SK-N-SH (cell line): ENCODE data around the gene DHPS. TPM values are rescaled to one million over a fixed set of nuclear protein-coding genes. Genes with fewer than 3 reads are reported as not detected.

ENCODE experiments used
- CTCF ChIA-PET: fragments of 300-600, 350-600 bp; formaldehyde crosslinking; extraction: SDS; loops from one replicate; lab custom pipeline; 2021; lab: Yijun Ruan, JAX
- POLR2A ChIA-PET: fragments of 350-600 bp; sonication (Branson Sonifier 250); formaldehyde crosslinking; extraction: SDS; loops from one replicate; lab custom pipeline; 2020; ENCODE audit warnings: antibody characterized with exemption, inconsistent platforms; lab: Yijun Ruan, JAX
- DNase-seq: peaks from one replicate; pipeline ENCODE4 v3.0.0; 2012
- H2AFZ ChIP-seq: fragments of 200-600 bp; sonication (generic); 2 replicates; pipeline ENCODE4 v1.8.1; 2016; ENCODE audit warnings: antibody characterized with exemption, mild to moderate bottlenecking, low read depth
- H3F3A ChIP-seq: fragments of 200-600 bp; sonication (generic); replicated peaks from 2 replicates; pipeline ENCODE3; 2016; ENCODE audit warnings: antibody characterized with exemption, mild to moderate bottlenecking; ENCODE audit not compliant: insufficient read depth
- H3K27ac ChIP-seq, 2 experiments: fragments of 200-500 bp in 1 of 2; fragments of 200-600 bp in 1 of 2; sonication (Bioruptor generic) in 1 of 2; sonication (generic), shearing (Covaris generic) in 1 of 2; 2 replicates each; pipeline versions ENCODE4 v1.5.1 to v1.6.1; 2014 to 2016; ENCODE audit warnings: low read depth in 2 of 2, inconsistent platforms in 1 of 2, low read length in 1 of 2, mild to moderate bottlenecking in 1 of 2, mixed read lengths in 1 of 2
- H3K27me3 ChIP-seq: fragments of 200-600 bp; sonication (generic), shearing (Covaris generic); 2 replicates; pipeline ENCODE4 v1.6.1; 2016; ENCODE audit warnings: mixed run types; ENCODE audit not compliant: insufficient read depth
- H3K36me3 ChIP-seq, 2 experiments: fragments of 200-500 bp in 1 of 2; fragments of 200-600 bp in 1 of 2; sonication (Bioruptor generic) in 1 of 2; sonication (generic) in 1 of 2; replicated peaks in 1 of 2; 2 replicates each; pipeline versions ENCODE3 to v1.5.1; 2014 to 2016; ENCODE audit warnings: low read length in 1 of 2, mild to moderate bottlenecking in 1 of 2; ENCODE audit not compliant: insufficient read depth in 2 of 2, control insufficient read depth in 1 of 2
- H3K4me1 ChIP-seq, 2 experiments: fragments of 200-500 bp in 1 of 2; fragments of 200-600 bp in 1 of 2; sonication (Bioruptor generic) in 1 of 2; sonication (generic), shearing (Covaris generic) in 1 of 2; 2 replicates each; pipeline versions ENCODE4 v1.5.1 to v1.6.1; 2014 to 2016; ENCODE audit warnings: low read depth in 1 of 2, low read length in 1 of 2, mixed run types in 1 of 2; ENCODE audit not compliant: insufficient read depth in 2 of 2, control insufficient read depth in 1 of 2
- H3K4me2 ChIP-seq: fragments of 200-600 bp; sonication (generic), shearing (Covaris generic); 2 replicates; pipeline ENCODE4 v1.6.1; 2017; ENCODE audit warnings: mixed run types
- H3K4me3 ChIP-seq, 2 experiments: fragments of 200-500 bp in 1 of 2; fragments of 200-600 bp in 1 of 2; sonication (Bioruptor generic) in 1 of 2; sonication (generic), shearing (Covaris generic) in 1 of 2; 2 replicates each; pipeline versions ENCODE4 v1.5.1 to v1.8.1; 2014 to 2016; ENCODE audit warnings: low read depth in 2 of 2, inconsistent platforms in 1 of 2, low read length in 1 of 2, mild to moderate bottlenecking in 1 of 2, mixed read lengths in 1 of 2, moderate library complexity in 1 of 2
- H3K79me2 ChIP-seq: fragments of 200-600 bp; sonication (generic); 2 replicates; pipeline ENCODE4 v1.8.1; 2017; ENCODE audit warnings: mild to moderate bottlenecking; ENCODE audit not compliant: insufficient read depth
- H3K9ac ChIP-seq: fragments of 200-600 bp; sonication (generic); 2 replicates; pipeline ENCODE4 v1.6.1; 2017; ENCODE audit warnings: mixed run types
- H3K9me2 ChIP-seq: fragments of 200-600 bp; sonication (generic); 2 replicates; pipeline ENCODE4 v1.6.1; 2017; ENCODE audit warnings: mixed run types
- H3K9me3 ChIP-seq: fragments of 200-600 bp; sonication (generic); 2 replicates; pipeline ENCODE4 v1.6.1; 2017; ENCODE audit warnings: mixed run types, mild to moderate bottlenecking, moderate library complexity
- H4K20me1 ChIP-seq: fragments of 200-600 bp; sonication (generic); 2 replicates; pipeline ENCODE4 v1.6.1; 2017; ENCODE audit warnings: mild to moderate bottlenecking, mixed run types; ENCODE audit not compliant: insufficient read depth
- ELF1 ChIP-seq: IDR thresholded peaks from 2 replicates; pipeline ENCODE4 v1.4.0; 2012
- EZH2phosphoT487 ChIP-seq: fragments of 200-600 bp; sonication (generic); IDR thresholded peaks from 2 replicates; pipeline ENCODE4 v1.6.1; 2017; ENCODE audit warnings: low read depth, mixed run types, mild to moderate bottlenecking, antibody characterized with exemption, moderate library complexity, borderline replicate concordance
- FOXJ3 ChIP-seq: sonication (generic); formaldehyde crosslinking; IDR thresholded peaks from 2 replicates; pipeline ENCODE4 v1.5.1; 2020; ENCODE audit warnings: mild to moderate bottlenecking, missing genetic modification reagents
- GABPA ChIP-seq: IDR thresholded peaks from 2 replicates; pipeline ENCODE4 v1.4.0; 2012; ENCODE audit warnings: low read depth, mild to moderate bottlenecking
- MAX ChIP-seq: IDR thresholded peaks from 2 replicates; pipeline ENCODE4 v1.4.0; 2012; ENCODE audit warnings: low read depth
- MEF2A ChIP-seq: IDR thresholded peaks from 2 replicates; pipeline ENCODE4 v1.4.0; 2012; ENCODE audit warnings: low read depth, borderline replicate concordance
- MXI1 ChIP-seq: IDR thresholded peaks from 2 replicates; pipeline ENCODE4 v1.6.1; 2012; ENCODE audit warnings: mild to moderate bottlenecking, low read depth, low read length, improper control_type of control experiment
- REST ChIP-seq: IDR thresholded peaks from 2 replicates; pipeline ENCODE4 v1.6.1; 2012; ENCODE audit warnings: mild to moderate bottlenecking, low read depth, low read length, moderate library complexity
- RXRA ChIP-seq: IDR thresholded peaks from 2 replicates; pipeline ENCODE4 v1.4.0; 2012; ENCODE audit warnings: low read depth, mild to moderate bottlenecking, borderline replicate concordance
- TAF1 ChIP-seq: IDR thresholded peaks from 2 replicates; pipeline ENCODE4 v1.6.1; 2012; ENCODE audit warnings: low read depth, mild to moderate bottlenecking, low read length, moderate library complexity, borderline replicate concordance
- TCF12 ChIP-seq: IDR thresholded peaks from 2 replicates; pipeline ENCODE4 v1.4.0; 2012
- YY1 ChIP-seq: IDR thresholded peaks from 2 replicates; pipeline ENCODE4 v1.4.0; 2012; ENCODE audit warnings: low read depth, mild to moderate bottlenecking
- WGBS: methylation state at CpG from one replicate; pipeline ENCODE4 v1.1.6; 2017; ENCODE audit warnings: low lambda C conversion rate; 5-methylcytosine and 5-hydroxymethylcytosine counted together
- polyA plus RNA-seq, 3 experiments: library from polyadenylated mRNA; depleted of rRNA; stranded (reverse); fragments of >200 nt; gene quantifications; 2 replicates each; pipeline ENCODE4 v1.2.3, GENCODE V29; 2012
- TF ChIP-seq, protein P1 (sequence below): IDR thresholded peaks from 2 replicates; pipeline ENCODE4; 2012
- TF ChIP-seq, protein P2 (sequence below): fragments of 150-350 bp; IDR thresholded peaks from 2 replicates; pipeline ENCODE4 v1.6.1; 2017; ENCODE audit warnings: antibody characterized with exemption, low read length, low read depth, borderline replicate concordance
- TF ChIP-seq, protein P3 (sequence below): IDR thresholded peaks from 2 replicates; pipeline ENCODE4 v1.4.0; 2012; ENCODE audit warnings: low read depth, borderline replicate concordance

Gene DHPS
- polyA plus RNA-seq, 1 of the 3 experiments (the other 2 are of a cell fraction) = 179 TPM

DNA sequence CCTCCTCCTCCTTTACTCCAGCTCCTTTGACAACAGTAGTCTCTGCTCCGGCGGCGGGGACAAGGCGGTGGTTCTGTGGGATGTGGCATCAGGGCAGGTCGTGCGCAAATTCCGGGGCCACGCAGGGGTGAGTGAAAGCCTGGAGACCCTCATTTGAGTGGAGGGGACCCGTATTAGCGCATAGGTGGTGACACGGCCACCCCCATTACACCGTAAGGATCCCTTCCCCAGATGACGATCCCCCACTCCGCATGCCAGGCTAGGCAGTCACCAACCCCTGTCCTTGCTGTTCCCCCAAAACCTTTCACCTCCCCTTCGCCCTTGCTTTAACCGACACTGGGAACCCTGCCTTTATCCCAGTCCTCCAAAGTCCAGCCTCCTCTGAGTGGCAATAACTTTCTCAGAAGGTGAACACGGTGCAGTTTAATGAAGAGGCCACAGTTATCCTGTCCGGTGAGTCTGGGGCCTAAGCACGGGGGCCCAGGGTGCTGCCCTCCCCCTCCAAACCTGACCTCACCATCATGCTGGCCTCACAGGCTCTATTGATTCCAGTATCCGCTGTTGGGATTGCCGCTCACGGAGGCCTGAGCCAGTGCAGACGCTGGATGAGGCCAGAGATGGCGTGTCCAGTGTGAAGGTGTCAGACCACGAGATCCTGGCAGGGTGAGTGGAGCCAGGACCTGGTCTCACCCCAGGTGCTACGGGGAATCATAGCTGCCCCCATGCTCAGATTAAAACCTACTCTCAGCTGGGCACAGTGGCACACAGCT is 11.3 kb downstream of the DHPS start:
- CTCF ChIA-PET = interaction anchor here (1.0 to 2.9 kb wide), 7 partner anchors 10 to 175 kb away, joined by 3 to 21 read pairs (median 4); partner anchors contain the start of gene DHPS
- H3F3A ChIP-seq = peaks cover 28% of the 10 kb centered on the region
- H3K9me3 ChIP-seq = no peaks in the 10 kb centered on the region
- H3K27me3 ChIP-seq = no peaks in the 10 kb centered on the region
- no peaks in the 10 kb centered on the region for H4K20me1 ChIP-seq
- H3K4me3 ChIP-seq = peak overlapping the region; percentile 80 to 85
- H3K9ac ChIP-seq = peak overlapping the region; percentile 76
- DNase-seq = no peak
- peaks cover 55% of the 10 kb centered on the region for H3K79me2 ChIP-seq
- peak overlapping the region; percentile 89 to 96; a peak in 3 of 4 replicates for H3K27ac ChIP-seq
- POLR2A ChIA-PET = interaction anchor here (1.5 to 1.7 kb wide), 2 partner anchors 11 to 60 kb away, joined by 3 to 6 read pairs; partner anchors contain the start of genes DHPS, ZNF490 and ZNF791
- H3K9me2 ChIP-seq = no peaks in the 10 kb centered on the region
- TF ChIP-seq FOXJ3 (CRISPR knock-in tag) (no peak), YY1 (no peak), MXI1 (no peak), TCF12 (no peak), TAF1 (no peak), MAX (no peak)
- TF ChIP-seq, protein P1, sequence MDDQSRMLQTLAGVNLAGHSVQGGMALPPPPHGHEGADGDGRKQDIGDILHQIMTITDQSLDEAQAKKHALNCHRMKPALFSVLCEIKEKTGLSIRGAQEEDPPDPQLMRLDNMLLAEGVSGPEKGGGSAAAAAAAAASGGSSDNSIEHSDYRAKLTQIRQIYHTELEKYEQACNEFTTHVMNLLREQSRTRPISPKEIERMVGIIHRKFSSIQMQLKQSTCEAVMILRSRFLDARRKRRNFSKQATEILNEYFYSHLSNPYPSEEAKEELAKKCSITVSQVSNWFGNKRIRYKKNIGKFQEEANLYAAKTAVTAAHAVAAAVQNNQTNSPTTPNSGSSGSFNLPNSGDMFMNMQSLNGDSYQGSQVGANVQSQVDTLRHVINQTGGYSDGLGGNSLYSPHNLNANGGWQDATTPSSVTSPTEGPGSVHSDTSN = 0 out of 2 replicates have a peak, but pooled peaks have one; percentile 1
- TF ChIP-seq, protein P2, sequence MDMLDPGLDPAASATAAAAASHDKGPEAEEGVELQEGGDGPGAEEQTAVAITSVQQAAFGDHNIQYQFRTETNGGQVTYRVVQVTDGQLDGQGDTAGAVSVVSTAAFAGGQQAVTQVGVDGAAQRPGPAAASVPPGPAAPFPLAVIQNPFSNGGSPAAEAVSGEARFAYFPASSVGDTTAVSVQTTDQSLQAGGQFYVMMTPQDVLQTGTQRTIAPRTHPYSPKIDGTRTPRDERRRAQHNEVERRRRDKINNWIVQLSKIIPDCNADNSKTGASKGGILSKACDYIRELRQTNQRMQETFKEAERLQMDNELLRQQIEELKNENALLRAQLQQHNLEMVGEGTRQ = no peak
- H3K4me2 ChIP-seq = peak overlapping the region; percentile 90
- H3K36me3 ChIP-seq = peaks cover 20 to 22% of the 10 kb centered on the region in 2 experiments
- H3K4me1 ChIP-seq = peaks cover 5 to 35% of the 10 kb centered on the region in 2 experiments; a peak in 2 of 4 replicates
- peak overlapping the region; percentile 82; the same call in 1 of the 2 replicates for H2AFZ ChIP-seq
- 39% methylated on average over 25 of the region's 26 CpGs for WGBS

DNA sequence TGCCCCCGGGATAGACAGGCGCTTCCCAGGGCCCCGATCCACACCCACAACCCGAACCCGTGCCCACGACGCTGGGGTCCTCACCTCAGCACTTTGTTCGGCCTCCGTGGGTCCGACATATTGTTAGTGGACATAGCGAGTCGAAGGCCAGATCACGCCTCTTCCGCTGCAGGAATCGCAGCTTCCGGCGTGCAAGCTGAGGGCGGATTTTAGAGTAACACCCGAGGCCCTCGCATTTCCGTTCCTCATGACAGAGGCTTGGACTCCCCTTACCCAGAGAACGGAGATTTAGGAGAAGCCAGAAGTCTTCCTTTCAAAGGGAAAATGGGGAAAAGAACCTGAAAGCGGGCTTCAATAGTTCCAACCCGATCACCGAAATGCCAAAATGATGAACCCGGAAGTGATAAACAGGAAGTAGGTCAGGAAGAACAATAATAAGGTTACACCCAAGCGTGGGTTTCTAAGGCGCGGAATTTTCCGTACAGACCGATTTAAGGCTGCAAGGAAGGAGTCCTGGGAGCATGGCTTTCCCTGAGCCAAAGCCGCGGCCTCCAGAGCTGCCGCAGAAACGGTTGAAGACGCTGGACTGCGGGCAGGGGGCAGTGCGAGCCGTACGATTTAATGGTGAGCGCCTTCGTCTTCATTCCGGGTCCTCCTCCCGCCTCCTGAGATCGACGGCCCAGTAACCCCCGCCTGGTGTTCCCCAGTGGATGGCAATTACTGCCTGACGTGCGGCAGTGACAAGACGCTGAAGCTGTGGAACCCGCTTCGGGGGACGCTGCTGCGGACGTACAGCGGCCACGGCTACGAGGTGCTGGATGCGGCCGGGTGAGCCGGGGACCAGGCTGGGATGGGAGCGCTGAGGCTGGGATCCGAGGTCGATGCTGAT is 12.2 kb downstream of the DHPS start:
- peak overlapping the region; percentile 82 for H2AFZ ChIP-seq
- ChIA-PET CTCF (interaction anchor here (1.0 to 2.9 kb wide), 6 partner anchors 8 to 117 kb away, joined by 3 to 13 read pairs (median 6); no protein-coding TSS in a partner anchor), POLR2A (interaction anchor here (1.3 to 1.7 kb wide), 3 partner anchors 9 to 59 kb away, joined by 3 to 6 read pairs (median 4); partner anchors contain the start of genes DHPS, ZNF490 and ZNF791)
- H3K27me3 ChIP-seq = no peaks in the 10 kb centered on the region
- peak overlapping the region; percentile 90 for H3K4me2 ChIP-seq
- under 1% methylated on average over 38 of the region's 64 CpGs for WGBS
- H4K20me1 ChIP-seq = no peaks in the 10 kb centered on the region
- peaks cover 28% of the 10 kb centered on the region for H3F3A ChIP-seq
- peak overlapping the region; percentile 89 to 96 for H3K27ac ChIP-seq
- H3K9me3 ChIP-seq = no peaks in the 10 kb centered on the region
- H3K9ac ChIP-seq = peak overlapping the region; percentile 76
- DNase-seq = peak; percentile 82
- peaks cover 17 to 21% of the 10 kb centered on the region in 2 experiments for H3K36me3 ChIP-seq
- no peaks in the 10 kb centered on the region for H3K9me2 ChIP-seq
- peaks cover 5 to 35% of the 10 kb centered on the region in 2 experiments; a peak in 2 of 4 replicates for H3K4me1 ChIP-seq
- peaks cover 51% of the 10 kb centered on the region for H3K79me2 ChIP-seq
- peak overlapping the region; percentile 80 to 85 for H3K4me3 ChIP-seq
- TF ChIP-seq YY1 = peak; percentile 81
- TF ChIP-seq RXRA = no peak
- TF ChIP-seq TAF1 = peak; percentile 60; the same call in 1 of the 2 replicates
- TF ChIP-seq MEF2A = no peak
- 0 out of 2 replicates have a peak, but pooled peaks have one; percentile 36 for TF ChIP-seq REST
- TF ChIP-seq EZH2phosphoT487 = no peak
- TF ChIP-seq MXI1 = peak; percentile 84
- peak; percentile 94; the same call in 1 of the 2 replicates for TF ChIP-seq ELF1
- TF ChIP-seq GABPA = peak; percentile 97
- TF ChIP-seq, protein P3, sequence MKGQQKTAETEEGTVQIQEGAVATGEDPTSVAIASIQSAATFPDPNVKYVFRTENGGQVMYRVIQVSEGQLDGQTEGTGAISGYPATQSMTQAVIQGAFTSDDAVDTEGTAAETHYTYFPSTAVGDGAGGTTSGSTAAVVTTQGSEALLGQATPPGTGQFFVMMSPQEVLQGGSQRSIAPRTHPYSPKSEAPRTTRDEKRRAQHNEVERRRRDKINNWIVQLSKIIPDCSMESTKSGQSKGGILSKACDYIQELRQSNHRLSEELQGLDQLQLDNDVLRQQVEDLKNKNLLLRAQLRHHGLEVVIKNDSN = 0 out of 2 replicates have a peak, but pooled peaks have one; percentile 16
- peak; percentile 14; the same call in 1 of the 2 replicates for TF ChIP-seq FOXJ3 (CRISPR knock-in tag)
